Fibroblast of skin of back (primary cell): ENCODE results near the gene ZNF516. TPM values are rescaled to one million over a fixed set of nuclear protein-coding genes. Genes with fewer than 3 reads are reported as not detected.
"Not testable (repeated sequence)": the region's sequence is repeated elsewhere in the genome, so short reads cannot be mapped to it uniquely, and the experiment has no call there.

Experiments used
- DNase-seq: peaks from one replicate; pipeline ENCODE4 v3.0.0-alpha.2; 2013
- polyA plus RNA-seq, 2 experiments: library from polyadenylated mRNA; unstranded; fragments of 120-200 nt; gene quantifications; one replicate each; pipeline ENCODE4 v1.2.1, GENCODE V29; 2013; ENCODE audit not compliant: insufficient read length in 2 of 2

Gene ZNF516, protein sequence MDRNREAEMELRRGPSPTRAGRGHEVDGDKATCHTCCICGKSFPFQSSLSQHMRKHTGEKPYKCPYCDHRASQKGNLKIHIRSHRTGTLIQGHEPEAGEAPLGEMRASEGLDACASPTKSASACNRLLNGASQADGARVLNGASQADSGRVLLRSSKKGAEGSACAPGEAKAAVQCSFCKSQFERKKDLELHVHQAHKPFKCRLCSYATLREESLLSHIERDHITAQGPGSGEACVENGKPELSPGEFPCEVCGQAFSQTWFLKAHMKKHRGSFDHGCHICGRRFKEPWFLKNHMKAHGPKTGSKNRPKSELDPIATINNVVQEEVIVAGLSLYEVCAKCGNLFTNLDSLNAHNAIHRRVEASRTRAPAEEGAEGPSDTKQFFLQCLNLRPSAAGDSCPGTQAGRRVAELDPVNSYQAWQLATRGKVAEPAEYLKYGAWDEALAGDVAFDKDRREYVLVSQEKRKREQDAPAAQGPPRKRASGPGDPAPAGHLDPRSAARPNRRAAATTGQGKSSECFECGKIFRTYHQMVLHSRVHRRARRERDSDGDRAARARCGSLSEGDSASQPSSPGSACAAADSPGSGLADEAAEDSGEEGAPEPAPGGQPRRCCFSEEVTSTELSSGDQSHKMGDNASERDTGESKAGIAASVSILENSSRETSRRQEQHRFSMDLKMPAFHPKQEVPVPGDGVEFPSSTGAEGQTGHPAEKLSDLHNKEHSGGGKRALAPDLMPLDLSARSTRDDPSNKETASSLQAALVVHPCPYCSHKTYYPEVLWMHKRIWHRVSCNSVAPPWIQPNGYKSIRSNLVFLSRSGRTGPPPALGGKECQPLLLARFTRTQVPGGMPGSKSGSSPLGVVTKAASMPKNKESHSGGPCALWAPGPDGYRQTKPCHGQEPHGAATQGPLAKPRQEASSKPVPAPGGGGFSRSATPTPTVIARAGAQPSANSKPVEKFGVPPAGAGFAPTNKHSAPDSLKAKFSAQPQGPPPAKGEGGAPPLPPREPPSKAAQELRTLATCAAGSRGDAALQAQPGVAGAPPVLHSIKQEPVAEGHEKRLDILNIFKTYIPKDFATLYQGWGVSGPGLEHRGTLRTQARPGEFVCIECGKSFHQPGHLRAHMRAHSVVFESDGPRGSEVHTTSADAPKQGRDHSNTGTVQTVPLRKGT
- polyA plus RNA-seq (2013, experiment 1 of 2; ENCODE audit: insufficient read length) = 9.8 TPM
- 10.7 TPM for polyA plus RNA-seq (2013, experiment 2 of 2; ENCODE audit: insufficient read length)

DNA sequence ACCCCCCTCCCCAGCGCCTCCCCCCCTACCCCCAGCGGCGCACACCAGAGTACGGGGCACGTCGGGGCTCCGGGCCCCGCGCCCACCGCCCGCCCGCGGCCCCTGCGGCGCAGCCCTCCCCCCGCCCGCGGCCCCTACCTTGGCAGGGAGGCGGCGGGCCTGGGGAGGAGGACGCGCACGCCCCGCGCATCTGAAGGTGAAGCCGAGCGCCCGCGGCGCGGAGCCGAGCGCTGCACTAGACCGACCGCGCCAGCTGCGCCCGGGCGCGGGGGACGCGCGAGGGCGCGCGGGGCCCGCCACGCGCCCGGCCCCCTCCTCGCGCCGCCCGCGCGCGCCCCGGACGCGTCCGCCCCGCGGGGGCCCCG is at the start of gene ZNF516:
TSS of gene ZNF516 (minus strand) at position 237 of the 365 bp plus-strand sequence. CDS start 52,188 bp downstream, outside the sequence.
- no peak for DNase-seq

DNA sequence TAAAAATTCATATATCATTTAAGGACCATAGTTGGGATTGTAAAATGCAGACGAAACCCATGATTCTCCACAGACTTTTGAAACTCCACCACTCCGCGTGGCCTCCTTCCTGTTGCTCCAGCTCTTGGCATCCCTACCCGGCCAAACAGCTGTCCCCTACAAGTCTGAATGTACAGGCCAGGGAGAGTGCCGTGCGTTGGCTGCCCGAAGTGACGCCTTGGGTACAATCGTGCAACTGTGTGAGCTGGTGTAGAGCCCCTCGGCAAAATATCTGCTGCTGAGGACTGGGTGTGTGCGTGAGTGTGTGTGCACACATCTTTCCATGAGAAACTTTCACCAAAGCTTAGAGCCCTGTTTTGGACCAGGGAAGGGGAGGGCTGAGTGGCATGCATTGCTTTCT is 43.8 kb upstream of the ZNF516 start:
- DNase-seq = no peak

DNA sequence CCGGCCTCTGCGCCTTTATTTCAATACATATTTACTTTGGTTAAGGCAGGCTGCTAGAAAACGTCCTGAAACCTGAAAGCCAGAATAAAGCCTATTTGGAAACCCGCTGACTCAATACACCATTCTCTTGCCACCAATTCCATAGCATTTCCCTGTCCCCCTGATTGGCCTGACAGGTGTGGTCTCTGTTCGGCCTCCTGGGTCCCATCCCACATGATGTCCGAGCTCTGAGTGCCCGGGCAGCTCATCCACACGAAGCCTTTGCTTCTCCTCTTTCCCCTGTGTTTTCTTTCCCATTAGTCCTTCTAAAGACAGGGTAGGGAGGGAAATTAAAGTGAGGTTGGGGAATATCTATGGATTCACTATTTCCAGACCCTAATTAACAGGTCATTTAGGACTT is 42.6 kb upstream of the ZNF516 start:
- no peak for DNase-seq

DNA sequence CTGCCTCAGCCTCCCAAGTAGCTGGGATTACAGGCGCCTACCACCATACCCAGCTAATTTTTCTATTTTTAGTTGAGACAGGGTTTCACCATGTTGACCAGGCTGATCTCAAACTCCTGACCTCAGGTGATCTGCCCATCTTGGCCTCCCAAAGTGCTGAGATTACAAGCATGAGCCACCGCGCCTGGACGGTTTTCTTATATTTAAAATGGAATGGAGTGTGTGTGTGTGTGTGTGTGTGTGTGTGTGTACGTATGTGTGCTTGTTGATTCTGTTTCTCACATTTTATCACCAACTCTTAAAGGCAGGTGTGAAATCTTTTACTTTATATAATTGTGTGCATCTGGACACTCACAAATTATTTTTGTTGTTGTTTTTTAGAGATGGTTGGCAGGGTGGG is 41.6 kb upstream of the ZNF516 start:
- DNase-seq = not testable (repeated sequence)

DNA sequence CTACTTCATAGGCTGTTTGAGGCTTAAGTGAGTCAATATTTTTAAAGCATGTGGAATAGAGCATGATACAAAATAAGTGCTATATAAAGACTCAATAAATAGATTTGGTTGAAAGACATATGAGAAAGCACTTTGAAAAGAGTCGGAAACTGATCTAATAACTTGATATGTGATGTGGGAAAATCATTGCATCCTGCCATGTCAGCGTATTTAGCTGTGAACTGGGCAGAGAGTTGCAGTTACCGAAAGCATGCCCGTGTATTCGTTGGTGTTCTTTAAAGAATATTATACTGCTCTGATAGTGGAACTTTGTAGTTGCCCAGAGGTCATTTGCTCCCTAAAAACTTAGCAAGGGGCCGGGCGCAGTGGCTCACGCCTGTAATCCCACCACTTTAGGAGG is 37.8 kb upstream of the ZNF516 start:
- no peak for DNase-seq

DNA sequence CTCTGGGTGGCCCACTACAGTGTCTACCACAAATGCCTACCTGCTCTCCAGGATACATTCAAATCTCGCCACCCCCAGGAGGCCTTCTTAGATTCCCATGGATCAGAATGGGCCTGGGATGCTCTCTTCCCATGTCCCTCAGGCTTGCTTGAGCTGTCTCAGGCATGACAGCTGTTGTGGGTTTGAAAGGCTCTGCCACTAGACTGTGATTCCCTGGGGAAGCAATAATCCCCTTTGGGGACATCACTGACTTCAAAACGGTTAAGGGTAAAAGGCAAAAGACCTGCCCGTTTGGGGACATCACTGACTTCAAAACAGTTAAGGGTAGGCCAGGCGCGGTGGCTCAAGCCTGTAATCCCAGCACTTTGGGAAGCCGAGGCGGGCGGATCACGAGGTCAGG is 35.8 kb upstream of the ZNF516 start:
- no peak for DNase-seq

DNA sequence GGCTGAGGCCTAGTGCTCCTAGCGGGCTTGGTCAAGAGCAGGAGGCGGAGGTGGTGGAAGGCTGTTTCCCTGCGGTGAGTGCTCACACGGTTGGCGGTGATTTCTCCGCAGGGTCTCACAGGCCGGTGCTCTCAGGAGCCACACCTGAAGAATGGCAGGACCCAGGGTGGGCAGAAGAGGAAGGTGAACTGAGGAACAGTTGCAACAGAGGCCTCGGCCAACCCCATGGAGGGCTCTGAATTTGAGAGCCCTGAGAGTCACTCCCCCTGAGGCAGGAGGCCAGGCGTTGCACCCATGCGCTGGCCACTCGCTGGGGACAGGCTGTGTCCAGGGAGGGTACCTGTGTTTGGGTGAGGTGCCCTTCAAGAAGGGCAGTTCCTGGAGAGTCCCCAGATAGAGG is 35.3 kb upstream of the ZNF516 start:
- DNase-seq = no peak

DNA sequence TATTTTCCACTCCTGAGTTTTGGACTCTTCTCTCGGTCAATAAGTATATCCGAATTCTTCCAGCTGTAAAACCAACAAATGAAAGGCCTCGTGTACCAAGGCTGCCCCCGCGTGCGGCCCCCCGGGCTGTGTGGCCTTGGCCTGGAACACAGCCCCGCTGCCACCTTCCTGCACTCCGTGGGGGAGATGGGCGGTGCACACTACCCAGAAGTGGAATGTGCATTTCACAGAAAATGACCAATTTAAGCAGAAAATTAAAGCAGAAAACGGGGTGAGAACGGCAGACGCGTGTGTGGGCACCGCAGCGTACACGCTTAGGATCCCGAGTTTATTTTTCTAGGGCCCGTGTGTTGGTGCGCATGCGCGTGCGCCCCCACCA is 34.4 kb upstream of the ZNF516 start:
- DNase-seq = no peak

DNA sequence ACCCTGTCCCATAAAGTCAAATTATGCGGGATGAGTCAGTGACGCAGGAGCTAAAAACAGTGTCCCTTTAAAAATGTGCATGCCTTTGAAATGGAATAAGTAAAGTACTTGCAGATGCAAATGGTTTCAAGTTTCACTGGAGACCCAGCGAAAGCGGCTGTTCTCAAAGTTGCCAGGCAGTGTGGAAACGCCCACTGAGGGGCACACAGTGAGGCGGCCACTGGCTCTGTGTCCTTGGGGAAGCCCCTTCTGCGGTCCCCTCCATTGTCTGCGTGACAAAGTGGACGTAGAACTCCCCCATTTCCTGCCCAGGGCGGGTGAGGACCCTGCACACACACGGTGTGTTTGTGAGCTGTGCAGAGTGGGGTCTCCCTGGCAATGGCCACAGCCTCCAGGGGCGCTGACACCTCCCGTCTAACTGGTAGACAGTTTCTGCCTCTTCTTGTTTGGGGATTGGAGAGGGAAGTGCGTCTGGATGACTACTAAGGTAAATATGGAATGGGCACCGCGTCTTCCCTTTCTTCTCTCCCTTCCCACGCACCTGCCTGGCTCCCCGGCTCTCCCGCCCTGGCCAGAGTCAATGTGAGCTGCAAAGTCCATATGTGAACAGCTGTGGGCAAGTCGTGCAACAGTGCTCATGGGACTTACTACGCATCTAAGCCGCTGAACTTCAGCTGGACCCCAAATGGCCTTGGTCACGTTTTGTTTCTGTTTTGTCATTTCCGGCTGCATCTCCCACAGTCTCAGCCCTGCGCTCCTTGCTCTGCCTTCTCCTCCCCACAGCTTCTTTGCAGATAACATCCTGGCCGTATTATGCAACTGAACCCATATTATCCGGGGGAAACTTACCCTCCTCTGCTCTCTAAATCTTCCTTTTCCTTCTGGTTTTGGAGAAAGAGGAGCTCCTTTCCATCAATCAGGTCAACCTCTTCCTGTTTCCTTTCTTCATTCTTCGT is 33.7 kb upstream of the ZNF516 start:
- peak; percentile 62 for DNase-seq

DNA sequence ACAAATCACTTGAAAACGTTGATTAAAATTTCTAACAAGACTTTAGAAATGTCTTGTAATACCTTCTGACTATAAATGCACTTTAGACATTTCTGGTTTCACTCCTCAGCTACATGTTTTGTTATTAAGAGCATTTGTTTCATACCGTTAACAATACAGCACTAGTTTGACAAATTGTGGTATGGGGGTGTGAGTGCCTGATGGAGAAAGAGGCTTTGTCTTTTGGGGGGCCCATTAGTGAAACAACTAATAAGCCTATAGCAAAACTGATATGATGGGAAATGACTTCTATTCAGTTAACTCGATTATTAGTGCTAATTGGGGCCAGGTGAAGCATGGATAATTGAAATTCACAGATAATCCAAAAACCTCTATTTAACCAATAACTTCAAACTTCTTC is 30.9 kb upstream of the ZNF516 start:
- no peak for DNase-seq

DNA sequence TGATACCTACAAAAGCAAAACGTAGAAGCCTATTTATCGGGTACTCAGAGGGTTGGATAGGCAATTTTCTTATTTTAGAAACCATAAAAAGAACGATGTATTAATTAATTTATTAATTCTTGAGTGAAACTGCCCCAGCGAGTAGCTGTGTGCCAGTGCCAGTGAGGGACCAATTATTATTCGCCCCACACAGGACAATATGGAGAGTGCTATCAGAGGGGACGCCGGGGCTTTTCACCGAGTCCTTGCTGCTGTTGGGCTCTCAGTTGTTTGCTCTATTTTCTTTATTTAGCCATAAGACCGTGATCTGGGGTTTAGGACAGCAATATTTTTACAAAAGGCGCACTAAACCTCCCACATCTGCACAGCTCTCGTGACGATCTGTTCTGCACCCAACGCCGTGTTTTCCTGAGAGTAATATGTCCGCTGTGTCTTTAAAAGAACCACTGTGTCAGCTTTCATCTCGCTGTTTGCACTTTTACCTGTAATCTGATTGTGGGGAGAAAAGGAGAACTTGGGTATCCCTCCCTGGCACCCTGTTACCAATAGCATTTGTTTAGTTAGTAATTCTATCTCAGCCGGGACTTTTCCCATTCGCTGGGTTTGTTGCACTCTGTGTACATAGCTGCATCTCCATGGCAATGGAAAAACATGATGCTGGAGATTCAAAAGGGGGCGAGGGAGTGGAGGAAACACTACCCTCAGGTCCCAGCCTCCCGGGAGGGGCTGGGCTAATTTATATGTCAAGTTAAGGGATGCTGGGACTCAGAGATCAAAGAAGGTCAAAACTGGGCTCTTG is 30.1 kb upstream of the ZNF516 start:
- DNase-seq = peak; percentile 42

DNA sequence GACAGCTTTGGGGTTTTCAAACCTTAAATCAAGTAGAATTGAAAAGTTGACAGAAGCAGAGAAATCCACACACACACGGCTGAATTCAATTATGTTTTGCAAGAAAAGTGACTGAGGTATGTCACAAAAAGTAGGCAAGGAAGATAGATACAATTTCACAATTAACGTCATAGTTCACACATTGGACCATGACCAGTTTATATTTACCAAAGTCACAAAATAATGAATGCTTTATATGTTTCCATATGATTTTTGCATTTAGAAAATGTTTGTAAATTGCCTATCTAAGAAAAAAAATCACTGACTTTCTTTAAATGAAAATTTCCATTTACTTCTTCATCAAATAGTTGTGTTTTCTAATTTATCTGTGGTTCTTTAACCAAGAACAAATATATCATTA is 29.4 kb upstream of the ZNF516 start:
- DNase-seq = no peak

DNA sequence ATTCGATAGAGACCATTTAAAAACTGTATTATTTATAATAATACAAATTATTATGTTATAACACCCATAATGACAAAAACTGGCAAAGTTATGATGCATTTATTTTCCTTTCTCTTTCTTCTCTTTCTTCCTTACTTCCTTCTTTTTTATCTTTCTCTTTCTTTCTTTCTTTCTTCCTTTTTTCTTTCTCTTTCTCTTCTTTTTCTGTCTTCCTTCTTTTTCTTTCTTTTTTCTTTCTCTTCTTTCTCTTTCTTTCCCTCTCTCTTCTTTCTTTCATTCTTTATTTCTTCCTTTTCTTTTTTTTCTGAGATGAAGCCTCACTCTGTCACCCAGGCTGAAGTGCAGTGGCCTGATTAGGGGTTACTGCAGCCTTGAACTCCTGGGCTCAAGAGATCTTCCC is 27.5 kb upstream of the ZNF516 start:
- no peak for DNase-seq

DNA sequence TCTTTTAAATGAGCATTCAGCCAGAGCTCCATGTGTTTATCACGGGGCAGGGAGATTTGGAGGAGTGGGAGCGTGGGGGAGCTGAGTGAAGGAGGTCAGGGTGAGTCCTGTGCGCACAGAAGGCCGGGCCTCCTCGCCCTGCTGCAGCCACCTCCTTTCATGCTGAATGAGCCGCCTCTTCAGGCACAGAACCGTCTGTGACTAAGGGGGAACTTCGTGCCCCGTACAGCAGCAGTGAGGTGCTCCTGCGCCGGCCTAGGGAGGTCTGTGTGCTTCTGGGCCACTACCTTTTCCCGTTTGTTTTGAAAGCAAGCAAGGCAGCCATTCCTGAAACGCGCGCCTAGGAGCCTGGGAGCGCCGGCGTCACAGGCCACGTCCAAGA is 27.1 kb upstream of the ZNF516 start:
- no peak for DNase-seq

DNA sequence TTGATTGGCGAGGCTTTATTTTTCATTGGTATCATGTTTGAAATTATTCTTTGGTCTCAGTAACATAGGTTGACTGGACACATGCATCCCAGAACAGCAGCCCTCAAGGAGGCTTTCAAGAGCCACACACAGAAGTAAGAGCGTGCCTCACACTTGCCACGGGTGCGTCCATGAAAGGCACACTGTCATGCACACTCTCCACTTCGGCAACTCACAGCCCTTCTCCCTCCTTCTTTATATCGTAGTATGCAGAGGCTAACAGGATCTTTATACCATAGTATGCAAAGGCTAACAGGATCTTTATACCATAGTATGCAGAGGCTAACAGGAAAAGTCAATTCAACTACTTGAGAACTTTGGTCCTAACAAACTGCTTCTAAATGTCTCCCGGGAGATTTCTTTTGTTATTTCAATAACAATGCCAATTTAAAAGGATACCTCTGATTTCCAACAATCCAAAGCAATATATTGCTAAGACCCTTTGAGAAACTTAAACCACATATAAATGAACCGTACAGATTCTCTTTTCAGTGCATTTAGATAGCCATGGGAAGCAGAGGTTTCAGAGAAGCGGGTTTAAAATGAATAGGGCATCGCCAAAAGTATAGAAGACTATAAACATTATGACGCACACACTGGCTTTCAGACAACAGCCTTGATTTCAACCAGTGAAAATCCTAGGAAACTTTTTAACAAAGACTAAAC is 26.5 kb upstream of the ZNF516 start:
- DNase-seq = no peak

DNA sequence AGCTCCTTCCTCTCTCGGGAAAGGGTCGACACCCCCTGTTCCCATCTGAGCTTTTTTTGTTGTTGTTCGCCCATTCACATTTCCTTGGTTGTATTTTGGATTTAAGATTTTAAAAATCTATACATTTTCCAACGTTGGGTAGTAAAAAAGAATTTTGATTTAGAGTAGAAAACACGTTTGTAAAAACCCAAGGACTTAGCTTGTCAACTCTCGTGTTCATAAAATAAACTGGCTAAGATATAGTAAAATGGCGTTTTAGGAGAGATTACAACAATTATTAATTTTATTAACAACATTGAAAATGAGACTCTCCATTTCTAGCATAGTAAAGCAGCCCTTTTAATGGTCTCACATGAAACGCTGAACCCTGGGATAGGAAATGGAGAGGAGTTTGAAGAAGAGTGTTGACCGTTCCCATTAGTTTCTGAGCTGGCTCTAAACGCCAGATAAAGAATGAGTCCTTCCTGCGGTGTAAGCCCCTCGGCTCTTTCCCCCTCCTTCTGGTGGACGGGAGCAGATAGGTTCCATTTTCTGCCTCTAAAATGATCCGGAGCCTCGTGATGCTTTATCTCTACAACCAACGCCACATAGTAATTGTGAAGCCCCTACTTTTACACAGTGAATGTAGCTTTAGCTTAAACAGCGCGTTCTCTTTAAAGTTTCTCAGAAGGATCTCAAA is 24.0 kb upstream of the ZNF516 start:
- no peak for DNase-seq

DNA sequence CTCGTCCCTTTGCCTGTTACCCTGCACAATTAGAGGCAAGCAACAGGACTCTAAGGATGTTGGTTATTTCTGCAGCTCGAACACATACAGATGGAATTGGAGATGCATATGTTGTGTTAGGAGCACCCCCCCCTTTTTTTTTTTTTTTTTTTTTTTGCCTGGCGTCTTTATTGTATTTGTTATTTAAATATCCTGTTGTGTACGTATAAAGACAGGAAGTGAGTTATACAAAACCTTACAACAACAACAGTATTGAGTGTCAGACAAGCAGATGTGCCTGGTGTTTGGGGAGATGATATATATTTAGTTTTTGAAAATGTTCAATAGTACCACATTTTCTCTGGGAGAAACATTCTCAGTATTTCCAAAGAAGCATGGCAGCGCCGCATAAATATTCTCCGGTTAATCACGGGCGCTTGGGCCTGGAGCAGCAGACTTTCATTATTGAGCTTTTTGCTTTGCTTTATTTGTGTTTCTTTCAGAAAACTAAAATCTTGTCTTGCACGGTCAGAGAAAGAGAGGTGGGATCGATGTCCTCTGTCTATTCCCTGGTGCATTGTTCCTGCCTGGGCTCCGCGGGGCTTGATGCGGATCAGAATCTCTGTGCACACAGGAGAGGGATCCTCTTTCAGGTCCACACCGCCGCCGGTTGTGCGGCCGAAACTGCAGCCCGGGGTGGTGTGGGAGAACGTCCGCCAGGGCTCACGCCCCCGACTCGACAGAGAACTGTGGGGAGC is 23.2 kb upstream of the ZNF516 start:
- no peak for DNase-seq

DNA sequence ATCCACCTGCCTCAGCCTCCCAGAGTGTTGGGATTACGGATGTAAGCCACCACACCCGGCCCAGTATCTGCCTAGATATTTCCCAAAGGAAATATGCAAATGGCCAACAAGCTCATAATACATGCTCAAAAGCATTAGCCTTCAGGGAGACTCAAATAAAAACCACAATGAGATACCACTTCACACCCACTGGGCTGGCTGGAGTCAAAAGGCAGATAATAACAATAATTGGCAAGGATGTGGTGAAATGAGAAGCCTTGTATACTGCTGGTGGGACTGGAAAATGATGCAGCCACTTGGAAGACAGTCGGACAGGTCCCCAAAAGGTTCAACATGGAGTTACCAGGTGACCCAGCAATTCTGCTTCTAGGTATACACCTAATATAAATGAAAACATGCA is 20.5 kb upstream of the ZNF516 start:
- no peak for DNase-seq

DNA sequence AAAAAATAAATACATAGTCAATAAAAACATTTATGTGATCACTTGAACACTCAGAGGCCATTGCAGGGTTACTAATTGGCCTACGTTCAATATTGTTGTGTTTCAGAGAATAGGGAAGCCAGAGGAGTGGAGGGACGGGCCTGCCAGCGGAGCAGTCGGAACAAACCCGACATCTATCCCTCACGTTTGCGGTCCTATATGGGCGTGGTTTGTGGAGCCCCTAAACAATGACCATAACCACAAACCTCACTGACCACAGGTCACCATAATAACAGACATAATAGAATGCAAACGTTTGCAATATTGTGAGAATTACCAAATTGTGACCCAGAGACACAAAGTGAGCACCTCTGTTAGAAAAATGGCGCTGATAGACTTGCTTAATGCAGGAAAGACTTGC is 19.5 kb upstream of the ZNF516 start:
- no peak for DNase-seq
